H1 (cell line): ENCODE measurements around the gene CNTN5. TPM values are rescaled to one million over a fixed set of nuclear protein-coding genes. Genes with fewer than 3 reads are reported as not detected.

Source experiments
- CTCF ChIA-PET: fragments of 300-600 bp; sonication (Branson Sonifier 250); formaldehyde crosslinking; loops from one replicate; lab custom pipeline; 2021; ENCODE audit not compliant: partially characterized antibody; lab: Charles Lee
- POLR2A ChIA-PET: fragments of 300-600 bp; sonication (Branson Sonifier 250); formaldehyde crosslinking; loops from one replicate; lab custom pipeline; 2021; ENCODE audit warnings: inconsistent platforms; ENCODE audit not compliant: partially characterized antibody; lab: Charles Lee
- DNase-seq, 2 experiments: peaks; one replicate each; pipeline versions ENCODE4 v3.0.0 to v3.0.0-alpha.2; 2010 to 2022; ENCODE audit warnings: low spot score in 2 of 2, low read depth in 1 of 2, mixed read lengths in 1 of 2
- FAIRE-seq: peaks from 2 replicates; lab custom pipeline; 2011; peaks lifted over from hg19 to GRCh38; lab: Jason Lieb, UNC
- H2AFZ ChIP-seq: 2 replicates; pipeline ENCODE4 v1.8.1; 2012; ENCODE audit warnings: low read length, inconsistent platforms
- H2AK5ac ChIP-seq: 2 replicates; pipeline ENCODE4 v1.6.1; 2013; ENCODE audit warnings: low read depth, low read length
- H2BK120ac ChIP-seq: replicated peaks from 2 replicates; pipeline ENCODE3; 2013; ENCODE audit warnings: low read depth, low read length, inconsistent platforms
- H2BK12ac ChIP-seq: 2 replicates; pipeline ENCODE4 v1.6.1; 2013; ENCODE audit warnings: low read depth, low read length
- H2BK15ac ChIP-seq: 2 replicates; pipeline ENCODE4 v1.6.1; 2013; ENCODE audit warnings: low read length
- H2BK20ac ChIP-seq: 2 replicates; pipeline ENCODE4 v1.6.1; 2013; ENCODE audit warnings: low read length
- H2BK5ac ChIP-seq: 2 replicates; pipeline ENCODE4 v1.6.1; 2013; ENCODE audit warnings: low read depth, low read length
- H3K14ac ChIP-seq: 2 replicates; pipeline ENCODE4 v1.6.1; 2013; ENCODE audit warnings: inconsistent platforms; ENCODE audit not compliant: insufficient read length
- H3K18ac ChIP-seq: 2 replicates; pipeline ENCODE4 v1.6.1; 2013; ENCODE audit warnings: low read length; ENCODE audit errors: extremely low read depth
- H3K23ac ChIP-seq: 2 replicates; pipeline ENCODE4 v1.6.1; 2013; ENCODE audit warnings: inconsistent platforms; ENCODE audit not compliant: insufficient read length
- H3K23me2 ChIP-seq: 2 replicates; pipeline ENCODE4 v1.6.1; 2013; ENCODE audit warnings: low read depth, low read length
- H3K27ac ChIP-seq: 2 replicates; pipeline ENCODE4 v1.6.1; 2011; ENCODE audit warnings: low read depth, low read length, inconsistent platforms
- H3K27me3 ChIP-seq, 4 experiments: replicated peaks in 1 of 4; 1 replicate in 1 of 4; 2 replicates in 3 of 4; pipeline versions ENCODE4 v1.6.1 to v1.8.1; 2011 to 2013; ENCODE audit warnings: low read length in 3 of 4, mild to moderate bottlenecking in 3 of 4, inconsistent platforms in 2 of 4, mixed read lengths in 2 of 4, moderate library complexity in 1 of 4; ENCODE audit not compliant: control insufficient read depth in 3 of 4, insufficient read depth in 3 of 4; ENCODE audit errors: extremely low read depth in 1 of 4
- H3K36me3 ChIP-seq, 4 experiments: 2 replicates each; pipeline versions ENCODE4 v1.6.1 to v1.8.1; 2011 to 2013; ENCODE audit warnings: mild to moderate bottlenecking in 4 of 4, low read length in 3 of 4, moderate library complexity in 2 of 4, control low read depth in 1 of 4, inconsistent platforms in 1 of 4; ENCODE audit not compliant: insufficient read depth in 4 of 4, control insufficient read depth in 2 of 4
- H3K4ac ChIP-seq: replicated peaks from 2 replicates; pipeline ENCODE3; 2013; ENCODE audit warnings: low read length, low read depth, mixed read lengths, inconsistent platforms; ENCODE audit not compliant: insufficient read length
- H3K4me1 ChIP-seq, 4 experiments: replicated peaks in 1 of 4; 1 replicate in 1 of 4; 2 replicates in 3 of 4; pipeline versions ENCODE4 v1.6.1 to v1.8.1; 2011 to 2013; ENCODE audit warnings: low read length in 3 of 4, inconsistent platforms in 2 of 4, mixed read lengths in 1 of 4; ENCODE audit not compliant: insufficient read depth in 4 of 4, control insufficient read depth in 3 of 4
- H3K4me2 ChIP-seq, 2 experiments: 2 replicates each; pipeline versions ENCODE4 v1.6.1 to v1.8.1; 2011 to 2013; ENCODE audit warnings: low read depth in 2 of 2, low read length in 2 of 2, control low read depth in 1 of 2, inconsistent platforms in 1 of 2, mild to moderate bottlenecking in 1 of 2; ENCODE audit not compliant: insufficient read depth in 1 of 2
- H3K4me3 ChIP-seq, 4 experiments: fragments of 200-600, 300-600 bp in 1 of 4; sonication (generic), shearing (Covaris generic), sonication (Bioruptor Twin) in 1 of 4; 2 replicates each; pipeline versions ENCODE4 v1.5.1 to v1.8.1; 2011 to 2016; ENCODE audit warnings: low read length in 4 of 4, low read depth in 3 of 4, control low read depth in 2 of 4, inconsistent platforms in 2 of 4, mild to moderate bottlenecking in 2 of 4, mixed read lengths in 1 of 4, moderate library complexity in 1 of 4; ENCODE audit not compliant: insufficient read depth in 2 of 4; ENCODE audit errors: extremely low read depth in 1 of 4
- H3K56ac ChIP-seq: replicated peaks from 2 replicates; pipeline ENCODE3; 2013; ENCODE audit warnings: low read depth, mild to moderate bottlenecking, mixed read lengths, low read length, inconsistent platforms; ENCODE audit not compliant: insufficient read length
- H3K79me1 ChIP-seq: 2 replicates; pipeline ENCODE4 v1.6.1; 2013; ENCODE audit warnings: low read depth, low read length, control low read depth
- H3K79me2 ChIP-seq, 2 experiments: 2 replicates each; pipeline versions ENCODE4 v1.6.1 to v1.8.1; 2012 to 2013; ENCODE audit warnings: low read length in 2 of 2, mild to moderate bottlenecking in 2 of 2, inconsistent platforms in 1 of 2; ENCODE audit not compliant: insufficient read depth in 2 of 2, control insufficient read depth in 1 of 2
- H3K9ac ChIP-seq, 4 experiments: replicated peaks in 1 of 4; 1 replicate in 1 of 4; 2 replicates in 3 of 4; pipeline versions ENCODE4 v1.6.1 to v1.8.1; 2011 to 2013; ENCODE audit warnings: low read depth in 3 of 4, low read length in 3 of 4, control low read depth in 2 of 4, mild to moderate bottlenecking in 2 of 4, moderate library complexity in 2 of 4, inconsistent platforms in 1 of 4; ENCODE audit errors: extremely low read depth in 1 of 4
- H3K9me3 ChIP-seq, 2 experiments: 2 replicates each; pipeline versions ENCODE4 v1.6.1 to v1.8.1; 2012 to 2013; ENCODE audit warnings: mild to moderate bottlenecking in 2 of 2, moderate library complexity in 2 of 2, control low read depth in 1 of 2, inconsistent platforms in 1 of 2, low read depth in 1 of 2, low read length in 1 of 2, mixed read lengths in 1 of 2; ENCODE audit not compliant: insufficient read depth in 2 of 2
- H4K20me1 ChIP-seq, 2 experiments: replicated peaks in 1 of 2; 2 replicates each; pipeline versions ENCODE3 to v1.8.1; 2011 to 2013; ENCODE audit warnings: inconsistent platforms in 2 of 2, low read length in 2 of 2, mild to moderate bottlenecking in 1 of 2; ENCODE audit not compliant: insufficient read depth in 2 of 2, control insufficient read depth in 1 of 2
- H4K5ac ChIP-seq: 2 replicates; pipeline ENCODE4 v1.6.1; 2013; ENCODE audit warnings: low read length, low read depth, mixed read lengths, inconsistent platforms; ENCODE audit not compliant: insufficient read length
- H4K8ac ChIP-seq: 2 replicates; pipeline ENCODE4 v1.8.0; 2013; ENCODE audit warnings: mild to moderate bottlenecking, moderate library complexity, low read length, inconsistent platforms; ENCODE audit not compliant: insufficient read depth; ENCODE audit errors: extremely low read depth
- H4K91ac ChIP-seq: replicated peaks from 2 replicates; pipeline ENCODE3; 2013; ENCODE audit warnings: low read length, mixed read lengths, inconsistent platforms; ENCODE audit not compliant: insufficient read length
- EP300 ChIP-seq, 2 experiments: IDR thresholded peaks; 1 replicate in 1 of 2; 2 replicates in 1 of 2; pipeline ENCODE4 v1.6.1; 2011 to 2012; ENCODE audit warnings: low read depth in 2 of 2, low read length in 2 of 2, mild to moderate bottlenecking in 2 of 2, borderline replicate concordance in 1 of 2, inconsistent platforms in 1 of 2, moderate library complexity in 1 of 2
- HDAC2 ChIP-seq, 2 experiments: fragments of 300-600 bp in 1 of 2; sonication (generic) in 1 of 2; IDR thresholded peaks; 2 replicates each; pipeline ENCODE4 v1.6.1; 2011 to 2012; ENCODE audit warnings: low read depth in 2 of 2, low read length in 2 of 2, mild to moderate bottlenecking in 2 of 2, moderate library complexity in 2 of 2, borderline replicate concordance in 1 of 2, inconsistent platforms in 1 of 2
- RBBP5 ChIP-seq: IDR thresholded peaks from 2 replicates; pipeline ENCODE4 v1.7.1; 2012; ENCODE audit warnings: low read depth, mild to moderate bottlenecking, inconsistent platforms, low read length, moderate library complexity, borderline replicate concordance
- WGBS, 2 experiments: shearing (Covaris generic) in 1 of 2; methylation state at CpG; one replicate each; pipeline versions ENCODE4 v1.1.6 to v1.1.7; 2013 to 2015; ENCODE audit warnings: low lambda C conversion rate in 2 of 2, mixed read lengths in 2 of 2, inconsistent platforms in 1 of 2, low coverage in 1 of 2, missing lambda C conversion rate in 1 of 2; ENCODE audit not compliant: insufficient replicate concordance in 2 of 2, insufficient coverage in 1 of 2, insufficient read length in 1 of 2; ENCODE audit errors: extremely low coverage in 1 of 2, missing lambda C conversion rate in 1 of 2; 5-methylcytosine and 5-hydroxymethylcytosine counted together
- polyA plus RNA-seq, 7 experiments: library from polyadenylated mRNA; depleted of rRNA in 3 of 7; stranded (reverse) in 5 of 7; unstranded in 2 of 7; fragments of >200 nt in 5 of 7; fragments of 200-250 nt in 2 of 7; gene quantifications; 1 replicate in 5 of 7; 2 replicates in 1 of 7; 4 replicates in 1 of 7; pipeline versions ENCODE4 v1.2.1 to v1.2.3, GENCODE V29; 2011 to 2013; ENCODE audit warnings: missing spikeins in 2 of 7, mixed read lengths in 2 of 7
- total RNA-seq: library from RNA; stranded (reverse); fragmentation: NEBNext Ultra II Directional; extraction: Animal tissue kit (Norgen Biotek cat#: 25700); gene quantifications from 2 replicates; pipeline ENCODE4 v1.2.1, GENCODE V29; 2021
- TF ChIP-seq, protein P1 (sequence below): IDR thresholded peaks from 2 replicates; pipeline ENCODE4 v1.6.1; 2012; ENCODE audit warnings: inconsistent platforms

CNTN5 gene
- total and polyA plus RNA-seq, 2 of the 8 experiments (the other 6 are each of a cell fraction or from before 2014, with no cell fraction given), result not detected

DNA sequence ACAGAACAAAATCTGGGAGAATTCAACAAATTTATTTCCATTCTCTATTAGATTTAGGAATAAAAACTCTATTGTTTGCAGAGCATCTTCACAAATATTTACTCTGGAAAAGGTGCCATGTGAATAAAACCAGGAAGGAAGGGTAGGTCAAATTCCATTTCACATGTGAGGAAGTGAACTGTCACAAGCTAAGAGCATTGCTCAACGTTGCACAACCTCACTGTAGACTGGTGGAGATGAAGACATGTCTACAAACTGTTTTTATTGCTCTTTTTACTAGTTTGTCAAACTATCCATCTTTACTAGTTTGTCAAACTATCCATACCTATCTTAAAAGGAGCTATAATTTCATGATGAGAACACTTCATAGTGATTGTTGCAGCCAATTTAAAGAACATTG is 236.4 kb downstream of the CNTN5 start:
- Histone ChIP-seq H2BK20ac (no peak overlapping the region), H4K8ac (no peak overlapping the region), H4K91ac (no peak overlapping the region), H3K14ac (no peak overlapping the region), H2AFZ (no peak overlapping the region), H3K27ac (no peak overlapping the region), H2AK5ac (no peak overlapping the region), H2BK5ac (no peak overlapping the region), H2BK120ac (no peak overlapping the region), H3K4ac (no peak overlapping the region), H3K9ac (no peak overlapping the region), H3K56ac (no peak overlapping the region), H3K23ac (no peak overlapping the region), H3K18ac (no peak overlapping the region), H3K9me3 (no peaks in the 10 kb centered on the region), H3K23me2 (no peaks in the 10 kb centered on the region), H3K4me2 (no peak overlapping the region), H3K79me1 (no peaks in the 10 kb centered on the region), H3K4me1 (no peaks in the 10 kb centered on the region), H3K79me2 (no peaks in the 10 kb centered on the region), H2BK15ac (no peak overlapping the region), H3K4me3 (no peak overlapping the region), H2BK12ac (no peak overlapping the region), H4K5ac (no peak overlapping the region), H3K36me3 (no peaks in the 10 kb centered on the region), H3K27me3 (no peaks in the 10 kb centered on the region), H4K20me1 (no peaks in the 10 kb centered on the region)
- ChIA-PET POLR2A (no interaction called here), CTCF (no interaction called here)
- DNase-seq (no peak), FAIRE-seq (no peak)
- no peak for TF ChIP-seq EP300 (IDR thresholded peaks at IDR 0.05; ENCODE audit: borderline replicate concordance in 1 of 2, low read depth in 2 of 2, low read length in 2 of 2)
- no peak for TF ChIP-seq RBBP5
- TF ChIP-seq HDAC2 (IDR thresholded peaks at IDR 0.05; ENCODE audit: borderline replicate concordance in 1 of 2, low read depth in 2 of 2, low read length in 2 of 2), result no peak
- TF ChIP-seq, protein P1, sequence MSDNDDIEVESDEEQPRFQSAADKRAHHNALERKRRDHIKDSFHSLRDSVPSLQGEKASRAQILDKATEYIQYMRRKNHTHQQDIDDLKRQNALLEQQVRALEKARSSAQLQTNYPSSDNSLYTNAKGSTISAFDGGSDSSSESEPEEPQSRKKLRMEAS, result no peak
- 90% methylated on average over 1 of the region's 1 CpG; no CpG with 5 or more reads in 1 of the 2 experiments for WGBS, 2 experiments
